Prostate gland (tissue), 2 donors: ENCODE results near the gene ENOX1.

Source experiments
- POLR2A ChIP-seq: fragments of 450-650 bp; IDR thresholded peaks from one replicate; pipeline ENCODE4 v1.6.1; 2016; ENCODE audit warnings: antibody characterized with exemption, mild to moderate bottlenecking
- TF ChIP-seq, protein P1 (sequence below), 4 experiments: fragments of 200-600 bp in 2 of 4; fragments of 450-650 bp in 2 of 4; sonication (generic) in 2 of 4; IDR thresholded peaks; 1 replicate in 3 of 4; 2 replicates in 1 of 4; pipeline ENCODE4 v1.5.1; 2016 to 2019; ENCODE audit warnings: antibody characterized with exemption in 4 of 4, mild to moderate bottlenecking in 2 of 4, moderate library complexity in 2 of 4

GRCh38 chr13:43274881-43275280 lies 511.9 kb downstream of the ENOX1 start:
- TF ChIP-seq, protein P1, sequence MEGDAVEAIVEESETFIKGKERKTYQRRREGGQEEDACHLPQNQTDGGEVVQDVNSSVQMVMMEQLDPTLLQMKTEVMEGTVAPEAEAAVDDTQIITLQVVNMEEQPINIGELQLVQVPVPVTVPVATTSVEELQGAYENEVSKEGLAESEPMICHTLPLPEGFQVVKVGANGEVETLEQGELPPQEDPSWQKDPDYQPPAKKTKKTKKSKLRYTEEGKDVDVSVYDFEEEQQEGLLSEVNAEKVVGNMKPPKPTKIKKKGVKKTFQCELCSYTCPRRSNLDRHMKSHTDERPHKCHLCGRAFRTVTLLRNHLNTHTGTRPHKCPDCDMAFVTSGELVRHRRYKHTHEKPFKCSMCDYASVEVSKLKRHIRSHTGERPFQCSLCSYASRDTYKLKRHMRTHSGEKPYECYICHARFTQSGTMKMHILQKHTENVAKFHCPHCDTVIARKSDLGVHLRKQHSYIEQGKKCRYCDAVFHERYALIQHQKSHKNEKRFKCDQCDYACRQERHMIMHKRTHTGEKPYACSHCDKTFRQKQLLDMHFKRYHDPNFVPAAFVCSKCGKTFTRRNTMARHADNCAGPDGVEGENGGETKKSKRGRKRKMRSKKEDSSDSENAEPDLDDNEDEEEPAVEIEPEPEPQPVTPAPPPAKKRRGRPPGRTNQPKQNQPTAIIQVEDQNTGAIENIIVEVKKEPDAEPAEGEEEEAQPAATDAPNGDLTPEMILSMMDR (IDR thresholded peaks at IDR 0.05): no peak
- TF ChIP-seq POLR2A: no peak
